Gastrocnemius medialis (tissue), 4 donors: Measurements from ENCODE around the gene RND1. TPM values are rescaled to one million over a fixed set of nuclear protein-coding genes. Genes with fewer than 3 reads are reported as not detected.
A peak's percentile ranks its signal among the peaks of the same experiment; 100 is the strongest.

Experiments used
- ATAC-seq, 2 donors: fragments of 150-250 bp; one replicate each; pipeline ENCODE4 v1.9.1; 2016
- DNase-seq, 2 donors: peaks; one replicate each; pipeline ENCODE4 v3.0.0-alpha.2; 2019
- H3K27ac ChIP-seq, 4 donors: fragments of 200-600 bp; sonication (generic); 1 replicate in 1 of 4; 2 replicates in 3 of 4; pipeline ENCODE4 v1.5.1; 2016 to 2018; ENCODE audit warnings: mild to moderate bottlenecking in 2 of 4, moderate library complexity in 1 of 4
- H3K27me3 ChIP-seq, 3 donors: fragments of 200-600 bp; sonication (generic) in 2 of 3; 1 replicate in 1 of 3; 2 replicates in 2 of 3; pipeline versions ENCODE4 v1.5.1 to v1.6.0; 2016 to 2019; ENCODE audit warnings: mild to moderate bottlenecking in 1 of 3, moderate library complexity in 1 of 3
- H3K36me3 ChIP-seq, 2 donors: fragments of 200-600 bp; sonication (generic) in 1 of 2; one replicate each; pipeline ENCODE4 v1.5.1; 2017 to 2018
- H3K4me1 ChIP-seq, 2 donors: fragments of 200-600 bp; sonication (generic) in 1 of 2; one replicate each; pipeline ENCODE4 v1.5.1; 2016 to 2017; ENCODE audit warnings: mild to moderate bottlenecking in 2 of 2
- H3K4me3 ChIP-seq, 4 donors: fragments of 200-600 bp; sonication (generic) in 3 of 4; 1 replicate in 1 of 4; 2 replicates in 3 of 4; pipeline ENCODE4 v1.5.1; 2016 to 2019; ENCODE audit warnings: mild to moderate bottlenecking in 2 of 4
- H3K9me3 ChIP-seq, 3 donors: fragments of 200-600 bp; sonication (generic) in 2 of 3; 1 replicate in 1 of 3; 2 replicates in 2 of 3; pipeline ENCODE4 v1.5.1; 2016 to 2019
- POLR2A ChIP-seq, 2 donors: fragments of 450-650 bp; IDR thresholded peaks; one replicate each; pipeline ENCODE4 v1.6.1; 2017; ENCODE audit warnings: antibody characterized with exemption in 2 of 2, mild to moderate bottlenecking in 2 of 2, moderate library complexity in 2 of 2
- in situ Hi-C, 4 donors: fragments of 200-750 bp; cut with MboI; loops; one replicate each; pipeline versions ENCODE4 v1.15.0 to v1.8.0; 2017; ENCODE audit warnings: low sequenced_read_pairs in 4 of 4
- intact Hi-C: fragments of 100-400 bp; cut with DNase I; formaldehyde crosslinking; loops from one replicate; pipeline ENCODE4 v1.15.1; 2023; ENCODE audit warnings: low total_unique reads
- total RNA-seq, 4 donors: library from RNA; depleted of rRNA; stranded (reverse); fragments of >200 nt; gene quantifications; one replicate each; pipeline versions ENCODE4 v1.1.0 to v1.2.3, GENCODE V29; 2016
- TF ChIP-seq, protein P1 (sequence below), 5 experiments: fragments of 450-650 bp in 3 of 5; fragments of 200-600 bp in 2 of 5; sonication (generic) in 2 of 5; IDR thresholded peaks in 4 of 5; conservative IDR thresholded peaks in 1 of 5; 1 replicate in 4 of 5; 2 replicates in 1 of 5; pipeline ENCODE4 v1.5.1; 2016 to 2019; ENCODE audit warnings: antibody characterized with exemption in 5 of 5, mild to moderate bottlenecking in 3 of 5, moderate library complexity in 3 of 5

The RND1 gene
- total RNA-seq, 4 donors from 2014 or later: 0.36 TPM; not detected in 3

DNA sequence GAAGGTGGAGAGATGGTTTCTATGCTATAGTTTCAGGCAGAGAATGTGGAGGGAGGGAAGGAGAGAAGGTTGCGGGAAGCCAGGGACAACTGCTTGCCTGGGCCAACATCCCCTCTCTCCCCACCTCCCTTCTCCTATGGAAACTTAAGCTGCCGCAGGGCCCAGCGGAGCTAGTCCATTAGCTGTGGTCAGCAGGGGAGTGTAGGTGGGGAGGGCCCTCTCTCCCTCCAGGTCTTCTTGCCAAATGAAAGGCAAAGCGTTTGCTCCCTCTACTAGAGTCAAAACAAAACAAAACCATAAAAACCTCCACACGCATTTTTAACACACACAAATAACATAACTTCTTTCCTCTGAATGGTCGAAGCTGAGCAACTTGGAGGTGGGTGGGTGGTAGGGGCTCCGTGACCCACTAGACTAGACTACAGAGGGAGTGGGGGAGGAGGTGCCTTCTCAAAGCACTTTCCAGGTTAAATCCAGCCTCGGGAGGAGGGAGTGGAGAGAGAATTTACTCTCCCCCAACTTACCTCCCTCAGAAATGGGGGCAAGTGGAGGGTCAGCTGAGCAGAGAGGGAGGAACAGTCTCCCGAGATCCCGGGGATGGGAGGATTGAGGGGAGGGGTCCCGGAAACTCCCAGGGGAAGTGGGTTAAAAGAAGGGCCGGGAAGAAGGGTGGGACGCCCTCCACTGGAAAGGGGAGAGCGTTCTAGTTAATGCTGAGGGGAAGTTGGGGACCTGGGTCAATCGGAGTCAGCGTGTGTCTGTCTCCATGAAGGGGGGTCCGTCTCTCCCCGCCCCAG, 52.0 kb downstream of the RND1 start:
- DNase-seq (no peak), ATAC-seq (no peak)
- Histone ChIP-seq H3K27ac (peak overlapping the region; percentile 79 to 85 (median 80)), H3K36me3 (no peaks in the 10 kb centered on the region), H3K27me3 (peaks cover under 1 to 15% (median 13%) of the 10 kb centered on the region in 3 donors), H3K4me3 (peak overlapping the region; percentile 78 to 87 (median 82)), H3K9me3 (no peaks in the 10 kb centered on the region), H3K4me1 (peaks cover 14 to 27% of the 10 kb centered on the region in 2 donors)
- no peak for TF ChIP-seq POLR2A (IDR thresholded peaks at IDR 0.05)
- TF ChIP-seq, protein P1, sequence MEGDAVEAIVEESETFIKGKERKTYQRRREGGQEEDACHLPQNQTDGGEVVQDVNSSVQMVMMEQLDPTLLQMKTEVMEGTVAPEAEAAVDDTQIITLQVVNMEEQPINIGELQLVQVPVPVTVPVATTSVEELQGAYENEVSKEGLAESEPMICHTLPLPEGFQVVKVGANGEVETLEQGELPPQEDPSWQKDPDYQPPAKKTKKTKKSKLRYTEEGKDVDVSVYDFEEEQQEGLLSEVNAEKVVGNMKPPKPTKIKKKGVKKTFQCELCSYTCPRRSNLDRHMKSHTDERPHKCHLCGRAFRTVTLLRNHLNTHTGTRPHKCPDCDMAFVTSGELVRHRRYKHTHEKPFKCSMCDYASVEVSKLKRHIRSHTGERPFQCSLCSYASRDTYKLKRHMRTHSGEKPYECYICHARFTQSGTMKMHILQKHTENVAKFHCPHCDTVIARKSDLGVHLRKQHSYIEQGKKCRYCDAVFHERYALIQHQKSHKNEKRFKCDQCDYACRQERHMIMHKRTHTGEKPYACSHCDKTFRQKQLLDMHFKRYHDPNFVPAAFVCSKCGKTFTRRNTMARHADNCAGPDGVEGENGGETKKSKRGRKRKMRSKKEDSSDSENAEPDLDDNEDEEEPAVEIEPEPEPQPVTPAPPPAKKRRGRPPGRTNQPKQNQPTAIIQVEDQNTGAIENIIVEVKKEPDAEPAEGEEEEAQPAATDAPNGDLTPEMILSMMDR (IDR thresholded peaks at IDR 0.05 in 4 of 5, conservative IDR thresholded peaks at IDR 0.05 in 1 of 5): no peak
- in situ Hi-C loops (no loop called here), intact Hi-C loops (loop anchor here (10.0 kb wide), 2 partner anchors 459 to 619 kb away; partner anchors contain the start of gene ZNF641)

DNA sequence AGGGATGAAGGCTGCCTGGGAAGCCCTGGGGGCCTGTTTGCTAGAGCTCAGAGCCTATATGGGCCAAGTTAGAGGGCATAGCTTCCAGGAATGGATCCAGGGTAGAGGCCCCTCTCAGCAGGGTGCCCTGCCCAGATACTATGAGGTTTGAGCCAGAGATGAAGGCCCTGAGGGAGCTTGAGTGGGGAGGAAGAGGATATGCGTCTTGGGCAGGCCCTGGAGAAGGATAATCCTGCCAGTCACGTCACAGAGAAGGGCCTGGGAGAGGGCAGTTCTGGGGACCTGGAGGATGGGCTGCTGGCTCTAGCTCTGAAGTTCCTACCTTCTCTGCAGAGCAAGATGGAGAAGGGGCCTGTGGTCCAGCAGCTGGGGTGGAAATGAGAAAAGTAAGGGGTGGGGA, 53.3 kb downstream of the RND1 start:
- in situ Hi-C loops (no loop called here), intact Hi-C loops (loop anchor here (10.0 kb wide), 2 partner anchors 458 to 618 kb away; partner anchors contain the start of gene ZNF641)
- DNase-seq: no peak
- no peak overlapping the region for H3K4me3 ChIP-seq
- no peaks in the 10 kb centered on the region for H3K9me3 ChIP-seq
- H3K36me3 ChIP-seq: no peaks in the 10 kb centered on the region
- no peak overlapping the region for H3K27ac ChIP-seq
- ATAC-seq: no peak
- no peak for TF ChIP-seq POLR2A (IDR thresholded peaks at IDR 0.05)
- TF ChIP-seq, protein P1 (IDR thresholded peaks at IDR 0.05 in 4 of 5, conservative IDR thresholded peaks at IDR 0.05 in 1 of 5): no peak
- peaks cover 0 to 3% (median under 1%) of the 10 kb centered on the region in 3 donors for H3K27me3 ChIP-seq
- peaks cover 9 to 16% of the 10 kb centered on the region in 2 donors for H3K4me1 ChIP-seq

DNA sequence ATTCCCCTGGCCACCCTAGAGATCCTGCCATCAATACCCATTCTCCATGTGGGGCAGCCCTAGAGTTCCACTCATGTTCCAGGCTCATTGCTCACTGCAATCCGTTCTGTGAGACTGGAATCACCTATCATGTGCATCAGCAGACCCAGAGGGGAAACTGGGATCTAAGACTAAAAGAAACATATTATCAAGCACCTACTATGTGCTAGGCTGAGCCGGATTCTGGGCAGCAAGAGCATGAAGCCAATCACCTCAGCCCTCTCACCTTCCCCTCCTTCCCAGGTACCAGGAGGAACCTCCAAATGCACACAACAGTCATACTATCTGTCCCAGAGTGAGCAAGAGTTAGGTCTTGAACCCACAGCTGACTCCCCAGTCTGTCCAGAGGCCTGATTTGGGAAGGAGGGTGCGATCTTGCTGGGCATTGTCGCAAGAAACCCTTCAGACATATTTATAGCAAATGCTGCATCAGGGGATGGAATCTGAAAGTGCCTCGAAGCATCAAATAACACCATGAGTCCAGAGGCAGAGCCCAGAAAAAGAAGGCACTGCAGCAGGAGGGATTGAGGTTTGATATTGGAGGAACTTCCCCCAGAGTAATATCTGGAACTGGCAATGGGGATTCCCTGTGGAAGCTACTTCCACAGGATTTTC, 54.1 kb downstream of the RND1 start:
- in situ Hi-C loops (no loop called here), intact Hi-C loops (loop anchor here (10.0 kb wide), 2 partner anchors 457 to 617 kb away; partner anchors contain the start of gene ZNF641)
- H3K27me3 ChIP-seq: no peaks in the 10 kb centered on the region
- no peak for ATAC-seq
- H3K27ac ChIP-seq: no peak overlapping the region
- no peak overlapping the region for H3K4me3 ChIP-seq
- no peaks in the 10 kb centered on the region for H3K36me3 ChIP-seq
- no peaks in the 10 kb centered on the region for H3K9me3 ChIP-seq
- DNase-seq: no peak
- peaks cover 9 to 16% of the 10 kb centered on the region in 2 donors for H3K4me1 ChIP-seq
- no peak for TF ChIP-seq POLR2A (IDR thresholded peaks at IDR 0.05)
- TF ChIP-seq, protein P1 (IDR thresholded peaks at IDR 0.05 in 4 of 5, conservative IDR thresholded peaks at IDR 0.05 in 1 of 5): no peak

DNA sequence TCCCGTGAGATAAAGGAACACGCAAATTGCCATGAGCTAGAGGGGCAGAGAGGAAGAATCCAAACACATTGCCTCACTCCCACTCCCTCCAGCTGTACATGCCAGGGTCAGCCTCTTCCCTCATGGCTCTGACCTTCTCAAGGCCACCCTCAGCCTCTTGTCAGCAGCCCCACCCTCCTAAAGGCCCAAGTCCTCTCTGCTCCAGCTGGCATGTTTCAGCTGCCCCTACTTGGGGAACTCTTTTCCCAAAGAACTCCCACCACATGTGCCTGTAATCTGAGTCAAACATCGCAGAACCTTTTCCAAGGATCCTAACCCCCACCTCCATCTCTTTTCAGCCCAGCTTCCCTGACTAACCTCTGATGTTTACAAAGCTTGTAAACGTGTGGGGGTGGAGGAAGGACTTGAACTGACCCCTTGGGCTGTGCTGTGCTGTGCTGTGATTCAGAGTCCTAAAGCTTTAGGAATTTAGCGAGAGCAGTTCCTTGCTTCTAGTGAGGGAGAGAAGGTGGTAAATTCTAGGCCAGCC, 54.7 kb downstream of the RND1 start:
- TF ChIP-seq, protein P1 (IDR thresholded peaks at IDR 0.05 in 4 of 5, conservative IDR thresholded peaks at IDR 0.05 in 1 of 5): no peak
- no peak for TF ChIP-seq POLR2A (IDR thresholded peaks at IDR 0.05)
- intact Hi-C loops: loop anchor here (10.0 kb wide), 2 partner anchors 456 to 616 kb away; partner anchors contain the start of gene ZNF641
- no peaks in the 10 kb centered on the region for H3K27me3 ChIP-seq
- H3K9me3 ChIP-seq: no peaks in the 10 kb centered on the region
- H3K4me1 ChIP-seq: peaks cover 5 to 10% of the 10 kb centered on the region in 2 donors
- H3K4me3 ChIP-seq: no peak overlapping the region
- H3K27ac ChIP-seq: no peak overlapping the region
- H3K36me3 ChIP-seq: no peaks in the 10 kb centered on the region
- DNase-seq (no peak), ATAC-seq (no peak)
- in situ Hi-C loops: no loop called here
